Left ventricle myocardium superior (tissue), 1 donor: ENCODE measurements around the gene SLC5A4. TPM values are rescaled to one million over a fixed set of nuclear protein-coding genes. Genes with fewer than 3 reads are reported as not detected.

ENCODE experiments used
- ATAC-seq: fragments of 200-7000 bp; cut with Tn5 transposase; one replicate; pipeline ENCODE4 v1.9.1; 2020; ENCODE audit warnings: mild to moderate bottlenecking, moderate library complexity
- DNase-seq: peaks from one replicate; pipeline ENCODE4 v3.0.0-alpha.2; 2020
- intact Hi-C: fragments of 100-400 bp; cut with micrococcal nuclease; formaldehyde crosslinking; loops from one replicate; pipeline ENCODE4 v1.11.0; 2022
- total RNA-seq: library from RNA; stranded (reverse); fragmentation: NEBNext Ultra II Directional; extraction: Animal tissue kit (Norgen Biotek cat#: 25700); gene quantifications from one replicate; pipeline ENCODE4 v1.2.1, GENCODE V29; 2021
- donor health status: DM: no; HTN: yes; CAD: no; lungs with severe emphysema.

SLC5A4 gene
- total RNA-seq, 1 donor from 2014 or later, result not detected

DNA sequence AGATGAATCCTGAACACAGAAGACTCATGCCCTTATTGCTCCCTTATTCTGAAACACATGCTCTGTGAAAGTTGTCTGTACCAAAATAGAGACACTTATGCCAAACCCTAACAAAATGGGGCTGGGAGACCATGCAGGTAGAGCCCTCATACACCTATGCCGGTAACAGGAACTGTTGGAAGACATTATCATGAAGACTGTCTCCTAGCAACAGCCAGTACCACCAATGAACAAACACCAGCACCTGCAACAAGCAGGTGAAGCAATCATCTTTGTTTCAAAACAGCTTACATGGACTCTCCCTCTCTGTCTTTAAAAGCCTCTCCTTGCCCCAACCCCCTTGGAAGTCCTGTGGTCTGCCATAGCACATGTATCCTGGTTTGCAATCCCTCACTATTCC lies 17.2 kb downstream of the SLC5A4 start:
- intact Hi-C loops, result no loop called here
- ATAC-seq (no peak), DNase-seq (no peak)

GRCh38 chr22:32236970-32237369 lies 18.2 kb downstream of the SLC5A4 start:
- DNase-seq (no peak), ATAC-seq (no peak)
- intact Hi-C loops, result no loop called here

DNA sequence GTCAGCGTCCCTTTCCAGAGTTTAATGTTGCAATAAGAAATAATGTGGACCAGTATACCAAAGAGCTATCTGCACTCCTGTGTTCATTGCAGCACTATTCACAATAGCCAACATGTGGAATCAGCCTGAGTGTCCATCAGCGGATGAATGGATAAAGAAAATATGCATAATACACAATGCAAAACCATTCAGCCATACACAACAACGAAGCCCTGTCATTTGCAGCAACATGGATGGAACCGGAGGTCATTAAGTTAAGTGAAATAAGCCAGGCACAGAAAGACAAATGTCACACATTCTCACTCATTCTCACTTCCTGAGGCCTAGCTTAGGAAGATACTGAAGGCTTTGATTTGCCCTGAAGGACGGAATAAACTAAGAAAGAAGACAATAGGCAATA lies 22.1 kb downstream of the SLC5A4 start:
- intact Hi-C loops, result no loop called here
- ATAC-seq (no peak), DNase-seq (no peak)

DNA sequence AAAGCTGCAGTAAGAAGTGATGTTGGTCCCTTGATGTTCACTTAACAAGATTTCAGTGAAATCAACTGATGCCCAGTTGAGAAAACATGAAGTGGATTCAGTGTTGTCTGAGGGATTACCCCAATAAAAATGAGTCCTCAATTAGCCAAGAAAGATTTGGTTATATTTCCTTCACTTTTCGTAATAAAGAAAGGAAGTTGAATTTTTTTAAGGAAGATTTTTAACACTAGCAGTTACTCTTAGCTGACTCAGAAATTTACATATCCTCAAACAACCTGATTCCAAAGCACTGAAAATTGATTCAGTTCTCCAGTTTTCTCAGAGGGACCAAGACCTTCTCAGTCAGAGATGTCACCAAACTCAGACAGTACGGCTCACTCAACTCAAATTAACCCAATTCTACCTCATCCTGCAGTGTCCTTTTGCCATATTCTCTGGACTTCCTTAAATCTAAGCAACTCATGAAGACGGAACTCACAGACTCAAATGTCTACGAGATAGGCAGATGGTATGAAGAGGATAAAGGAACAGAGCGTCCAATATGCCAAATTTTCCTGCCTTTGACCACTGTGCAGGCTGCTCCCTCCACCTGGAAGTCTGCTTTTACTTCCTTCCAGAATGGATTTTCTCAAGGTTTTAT lies 22.8 kb downstream of the SLC5A4 start:
- DNase-seq, result no peak
- intact Hi-C loops, result no loop called here
- ATAC-seq, result no peak

DNA sequence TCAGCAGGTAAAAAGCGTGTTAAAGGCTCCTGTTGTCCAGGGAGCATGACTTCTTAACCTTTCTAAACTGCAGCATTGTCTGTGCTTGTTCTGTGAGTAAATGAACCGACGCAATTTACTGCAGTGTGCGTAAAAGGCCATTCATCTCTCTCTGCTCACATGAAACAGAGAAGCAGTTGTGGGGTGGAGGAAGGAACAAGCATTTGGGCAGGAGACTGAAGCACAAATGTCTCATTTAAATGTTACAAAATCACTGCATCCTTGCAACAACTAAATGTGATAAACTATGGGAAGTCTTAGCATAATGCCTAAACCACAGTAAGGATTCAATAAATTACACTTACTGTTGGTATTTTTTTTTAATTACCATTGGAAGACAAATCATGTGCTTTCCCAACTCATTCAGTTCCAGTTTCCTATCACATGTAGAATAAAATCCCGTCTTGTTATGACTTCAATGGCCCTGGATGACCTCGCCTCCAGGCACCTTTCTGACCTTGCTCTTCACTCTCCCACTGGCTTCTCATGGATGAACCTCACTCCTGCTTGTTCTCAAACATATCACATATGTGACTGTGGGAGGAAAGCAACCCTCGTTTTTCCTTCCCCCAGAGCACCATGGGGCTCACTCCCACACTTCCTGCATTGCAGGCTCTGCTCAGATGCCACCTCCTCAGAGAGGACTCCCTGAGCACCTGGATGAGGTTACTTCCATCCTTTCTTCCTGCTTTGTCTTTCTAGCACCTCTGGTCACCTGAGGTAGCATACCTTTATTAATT lies 28.6 kb downstream of the SLC5A4 start:
- no peak for ATAC-seq
- DNase-seq, result no peak
- intact Hi-C loops, result no loop called here

DNA sequence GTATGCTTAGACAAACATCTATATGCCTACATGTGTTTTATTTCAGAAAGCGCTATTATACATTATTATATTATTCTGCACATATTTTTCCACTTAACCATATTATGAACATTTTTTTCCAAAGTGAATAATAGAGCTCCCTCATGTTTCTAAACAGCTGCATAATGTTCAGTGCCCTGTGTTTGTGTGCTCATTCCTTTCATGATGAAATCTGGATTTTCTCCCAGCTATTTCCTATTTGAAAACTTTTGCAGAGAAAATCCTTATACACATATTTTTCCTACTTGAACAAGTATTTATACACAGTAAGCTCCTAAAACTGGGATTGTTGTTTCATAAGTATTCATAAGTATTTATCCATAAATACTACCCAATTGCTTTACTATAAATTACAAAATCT lies 32.2 kb downstream of the SLC5A4 start:
- DNase-seq, result no peak
- intact Hi-C loops, result no loop called here
- ATAC-seq, result no peak

- intact Hi-C loops, result no loop called here
- DNase-seq (no peak), ATAC-seq (peak; percentile 26)
Observed at GRCh38 chr22:32219026-32219425, 36.1 kb downstream of the SLC5A4 start.

GRCh38 chr22:32218470-32218869 lies 36.7 kb downstream of the SLC5A4 start:
- DNase-seq (no peak), ATAC-seq (no peak)
- intact Hi-C loops, result no loop called here

DNA sequence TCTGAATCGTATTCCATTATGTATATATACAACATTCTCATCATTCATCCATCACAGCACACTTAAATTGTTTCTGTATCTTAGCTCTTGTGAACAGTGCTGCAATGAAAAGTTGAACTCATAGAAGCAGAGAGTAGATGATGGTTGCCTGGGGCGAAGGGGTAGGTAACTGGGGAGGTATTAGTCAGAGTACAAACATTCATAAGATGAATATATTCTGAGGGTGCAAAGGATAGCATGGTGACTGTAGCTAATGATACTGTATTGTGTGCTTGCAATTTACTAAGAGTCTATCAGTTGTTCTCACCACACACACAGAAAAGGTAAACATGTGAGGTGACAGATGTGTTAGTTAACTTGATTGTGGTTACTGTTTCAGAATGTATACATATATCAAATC lies 37.7 kb downstream of the SLC5A4 start:
- no peak for DNase-seq
- intact Hi-C loops, result no loop called here

DNA sequence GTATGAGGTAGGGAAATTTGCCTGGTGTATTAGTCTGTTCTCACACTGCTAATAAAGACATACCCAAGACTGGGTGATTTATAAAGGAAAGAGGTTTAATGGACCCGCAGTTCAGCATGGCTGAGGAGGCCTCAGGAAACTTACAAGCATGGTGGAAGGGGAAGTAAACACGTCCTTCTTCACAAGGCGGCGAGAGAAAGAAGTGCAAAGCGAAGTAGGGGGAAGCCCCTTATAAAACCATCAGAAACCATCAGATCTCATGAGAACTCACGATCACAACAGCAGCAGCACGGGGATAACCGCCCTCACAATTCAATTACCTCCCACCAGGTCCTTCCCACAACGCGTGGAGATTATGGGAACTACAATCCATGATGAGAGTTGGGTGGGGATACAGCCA lies 38.2 kb downstream of the SLC5A4 start:
- DNase-seq (no peak), ATAC-seq (no peak)
- intact Hi-C loops, result no loop called here

More for the DNA sequence above, 37.7 kb downstream of the SLC5A4 start:
- no peak for ATAC-seq

DNA sequence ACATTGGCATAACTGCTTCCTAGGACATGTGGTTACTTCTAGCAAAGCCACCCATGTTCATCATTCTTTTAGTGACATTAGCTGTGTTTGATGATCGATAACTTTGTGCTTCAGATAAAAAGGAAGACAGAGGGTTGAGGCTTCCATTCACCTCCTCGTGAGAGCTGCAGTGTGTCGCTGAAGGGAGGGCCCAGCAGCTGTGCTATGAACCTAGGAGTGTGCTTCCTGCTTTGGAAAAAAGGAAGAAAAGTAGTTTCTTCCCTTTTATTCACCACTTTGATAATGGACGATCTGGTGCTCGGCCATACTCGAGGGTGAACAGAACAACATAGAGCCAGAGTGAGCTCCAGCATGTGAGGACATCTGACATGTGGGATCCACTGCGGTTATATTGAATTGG lies 44.1 kb downstream of the SLC5A4 start:
- no peak for ATAC-seq
- no peak for DNase-seq
- intact Hi-C loops, result no loop called here

DNA sequence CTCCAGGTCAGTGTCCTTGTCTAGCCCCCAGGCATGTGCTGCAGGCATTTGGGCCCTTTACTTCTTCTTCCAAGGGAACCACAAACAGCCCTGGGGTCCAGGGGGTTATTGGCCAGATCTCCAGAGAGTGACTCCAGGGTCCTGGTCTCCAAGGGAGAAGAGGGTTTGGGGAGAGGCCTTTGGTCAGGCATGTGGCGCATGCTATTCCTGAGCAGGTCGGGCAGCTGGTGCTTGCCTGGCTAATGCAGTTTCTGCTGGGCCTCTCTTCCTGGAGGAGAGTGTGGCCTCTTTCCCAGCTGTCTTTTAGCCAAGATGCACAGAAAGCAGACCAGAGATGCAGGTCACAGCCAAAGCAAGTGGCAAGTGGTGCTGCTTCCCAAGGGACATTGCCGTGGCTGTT lies 46.5 kb downstream of the SLC5A4 start:
- DNase-seq (no peak), ATAC-seq (no peak)
- intact Hi-C loops, result no loop called here

DNA sequence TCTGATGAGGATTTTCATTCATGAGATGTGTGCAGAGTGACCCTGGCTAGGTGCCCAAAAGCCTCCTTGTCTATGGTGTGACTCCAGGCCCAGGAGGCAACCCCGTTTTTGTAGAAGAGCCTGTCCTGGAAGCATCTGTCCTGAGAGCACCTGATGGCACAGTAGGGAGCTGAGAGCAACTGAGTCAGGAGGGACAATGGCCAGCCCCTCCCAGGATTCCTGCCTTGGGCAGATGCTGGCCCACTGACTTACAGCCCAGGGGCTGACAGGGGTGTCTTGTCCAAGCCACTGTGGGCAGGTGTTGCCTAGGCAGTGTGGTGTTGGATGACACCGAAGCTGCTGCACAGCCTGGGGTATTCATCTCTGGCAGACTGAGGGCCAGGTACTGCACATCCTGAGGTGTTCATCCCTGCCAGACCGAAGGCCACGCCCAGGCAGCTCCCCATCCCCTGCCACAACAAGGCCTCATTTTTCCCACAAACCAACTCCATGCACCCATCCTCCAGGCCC lies 47.1 kb downstream of the SLC5A4 start:
- no peak for ATAC-seq
- intact Hi-C loops, result no loop called here

DNA sequence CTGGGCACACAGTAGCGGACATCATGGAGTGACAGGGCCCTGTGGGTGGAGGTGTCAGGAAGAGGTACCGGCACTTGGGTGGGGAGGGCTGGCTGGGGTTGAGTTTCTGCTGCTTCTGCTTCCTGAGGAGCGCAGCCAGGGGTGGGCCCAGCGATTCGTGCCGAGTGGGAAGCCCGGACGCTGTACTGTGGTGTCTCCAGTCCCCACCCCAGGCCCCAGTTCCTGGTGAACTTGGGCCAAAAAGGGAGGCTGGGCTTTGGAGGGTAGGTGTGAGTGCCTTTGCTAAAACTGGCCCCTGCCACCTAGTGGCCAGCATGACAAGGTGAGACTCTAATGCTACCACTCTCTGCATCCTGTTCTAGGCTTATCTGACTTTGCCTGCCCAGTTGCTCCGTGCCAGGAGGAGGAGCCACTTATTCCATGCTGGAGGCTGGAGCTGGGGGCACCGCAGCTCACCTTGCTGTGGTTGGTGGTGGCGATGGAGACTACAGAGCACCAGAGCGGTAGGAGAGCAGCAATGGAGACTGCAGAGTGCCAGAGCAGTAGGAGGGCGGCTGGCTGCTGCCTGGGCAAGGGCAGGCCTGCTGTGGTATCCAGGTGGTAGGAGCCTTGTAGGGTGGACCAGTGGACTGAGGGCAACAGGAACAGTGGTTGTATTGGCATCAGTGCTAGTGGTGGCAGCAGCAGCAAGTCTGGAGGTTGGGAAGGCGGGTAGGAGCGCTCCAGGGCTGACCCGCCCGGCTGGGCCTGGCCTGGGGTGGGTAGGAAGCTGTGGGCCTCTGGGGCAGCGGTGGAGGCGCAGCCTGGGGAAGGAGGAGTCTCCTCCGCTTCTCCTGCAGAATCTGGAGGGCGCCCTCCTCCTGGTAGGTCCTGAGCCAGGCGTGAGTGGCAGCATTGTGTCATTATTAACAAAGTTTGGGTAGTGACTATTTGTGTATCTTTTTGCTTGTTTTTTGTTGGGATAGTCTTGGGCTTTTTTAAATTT lies 48.1 kb downstream of the SLC5A4 start:
- intact Hi-C loops, result no loop called here
- peak; percentile 39 for DNase-seq
- peak; percentile 24 for ATAC-seq

More for the DNA sequence above, 47.1 kb downstream of the SLC5A4 start:
- no peak for DNase-seq

GRCh38 chr22:32205974-32206773 lies 49.0 kb downstream of the SLC5A4 start:
- no peak for ATAC-seq
- DNase-seq, result no peak
- intact Hi-C loops, result no loop called here

DNA sequence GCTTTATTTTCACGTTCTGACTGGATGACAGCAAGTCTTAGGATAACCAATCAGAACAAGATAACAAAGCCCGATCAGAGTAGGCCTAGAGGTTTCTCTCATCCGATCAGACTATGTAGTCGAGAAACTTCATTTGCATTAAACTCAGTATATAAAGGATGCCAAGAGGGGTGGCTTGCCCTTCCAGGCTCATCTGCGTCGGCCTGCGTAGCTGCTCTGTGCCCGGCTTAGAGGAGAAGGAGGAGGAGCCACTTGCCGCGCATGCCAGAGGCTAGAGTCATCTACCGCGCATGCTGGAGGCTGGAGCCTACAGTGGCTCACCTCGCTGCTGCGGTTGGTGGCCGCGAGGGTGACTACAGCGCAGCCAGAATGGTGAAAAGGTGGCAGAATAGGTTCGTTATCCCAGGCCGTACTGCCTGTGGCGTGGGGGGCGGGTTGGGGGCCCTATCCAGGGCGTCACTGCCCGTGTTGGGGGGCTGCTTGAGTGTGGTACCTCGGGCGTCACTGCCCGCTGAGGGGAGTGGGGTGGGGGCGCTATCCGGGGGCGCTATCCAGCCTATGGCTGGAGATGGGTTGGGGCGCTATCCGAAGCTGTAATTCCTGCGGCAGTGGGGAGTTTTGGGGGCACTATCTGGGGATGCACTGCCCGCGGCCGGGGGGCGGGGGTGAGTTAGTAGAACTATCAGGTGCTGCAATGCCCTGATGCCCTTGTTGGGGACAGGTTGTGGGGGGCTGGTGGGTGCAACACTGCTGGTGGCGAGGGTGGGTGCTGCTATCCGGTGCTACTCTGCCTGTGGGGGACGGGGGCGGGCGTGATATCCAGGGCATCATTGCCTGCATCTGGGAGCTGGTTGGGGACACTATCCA lies 50.1 kb downstream of the SLC5A4 start, which contains the start of gene RFPL2:
Gene RFPL2, minus strand, starts transcription at position 218 of the 867 bp plus-strand sequence. CDS start 2,622 bp downstream, outside the sequence.
- intact Hi-C loops, result no loop called here
- ATAC-seq (peak; percentile 67), DNase-seq (peak; percentile 52)

DNA sequence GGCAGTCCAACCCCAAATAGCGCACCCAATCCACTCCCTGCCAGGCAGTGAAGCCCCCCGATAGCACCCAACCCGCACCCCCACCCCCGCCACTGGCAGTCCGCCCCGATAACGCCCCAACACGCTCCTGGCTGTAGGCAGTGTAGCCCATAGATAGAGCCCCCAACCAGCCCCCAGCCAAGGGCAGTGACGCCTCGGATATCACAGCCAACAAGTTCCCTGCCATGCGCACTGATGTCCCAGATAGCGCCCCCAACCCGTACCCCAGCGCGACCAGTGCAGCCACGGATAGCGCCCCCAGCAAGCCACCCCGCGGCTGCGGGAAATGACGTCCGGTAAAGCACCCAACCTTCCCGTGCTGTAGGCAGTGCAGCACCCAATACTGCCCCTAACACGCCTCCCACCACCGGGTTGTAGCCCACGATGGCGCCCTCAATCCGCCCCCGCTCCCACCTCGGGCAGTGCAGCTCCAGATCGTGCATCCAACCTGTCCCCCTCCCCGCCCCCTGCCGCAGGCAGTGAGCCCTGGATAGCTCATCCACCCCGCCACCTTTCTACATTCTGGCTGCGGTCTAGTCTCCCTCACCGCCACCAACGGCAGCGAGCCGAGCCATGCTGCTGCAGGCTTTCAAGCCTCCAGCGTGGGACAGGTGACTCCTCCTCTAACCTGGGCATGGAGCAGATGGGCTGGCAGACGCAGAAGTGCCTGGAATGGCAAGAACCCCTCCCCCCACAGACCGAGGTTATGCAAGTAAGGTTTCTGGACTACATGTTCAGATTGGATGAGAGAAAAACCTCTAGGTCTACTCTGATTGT lies 50.9 kb downstream of the SLC5A4 start:
- DNase-seq, result no peak
- intact Hi-C loops, result no loop called here
- no peak for ATAC-seq
